ENCODE data around the gene PLBD2.

Gene PLBD2

DNA sequence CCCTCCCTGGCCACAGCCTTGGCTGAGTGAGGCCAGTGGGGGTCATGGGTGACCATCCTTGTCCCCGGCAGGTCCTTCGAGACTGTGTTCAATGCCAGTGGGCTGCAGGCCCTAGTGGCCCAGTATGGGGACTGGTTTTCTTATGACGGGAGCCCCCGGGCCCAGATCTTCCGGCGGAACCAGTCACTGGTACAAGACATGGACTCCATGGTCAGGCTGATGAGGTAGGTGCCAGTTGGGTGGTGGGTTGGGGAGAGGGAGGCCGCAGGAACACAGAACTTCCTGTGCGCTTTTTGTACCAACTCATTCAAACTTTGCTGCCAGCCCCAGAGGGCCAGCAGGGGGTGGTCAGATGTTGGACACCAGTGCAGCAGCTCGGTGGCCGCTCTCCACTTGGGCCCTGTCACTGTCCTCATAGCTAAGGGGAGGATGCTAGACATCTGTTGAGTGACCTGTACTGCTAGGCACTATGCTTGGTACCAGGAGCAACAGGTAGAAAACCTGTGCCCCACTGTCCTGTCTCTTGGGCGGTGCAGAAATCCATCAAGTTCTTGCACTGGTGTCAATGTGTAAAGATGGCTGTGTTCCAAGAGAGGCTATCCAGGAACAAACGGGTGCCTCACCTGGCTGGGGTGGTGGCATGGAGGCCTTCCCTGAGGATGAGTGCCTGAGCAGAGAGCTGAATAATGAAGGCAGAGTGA lies 28.6 kb downstream of the PLBD2 start:
- no peak for DNase-seq (ENCODE audit: low read depth)
- no peak for TF ChIP-seq CTCF (IDR thresholded peaks at IDR 0.05; ENCODE audit: control insufficient read depth, insufficient read depth, low read depth, low read length, missing control alignments)
- no peak overlapping the region for H3K4me3 ChIP-seq (ENCODE audit: control insufficient read depth, low read depth, low read length)

GRCh38 chr12:113387631-113388030 lies 29.2 kb downstream of the PLBD2 start:
- no peak overlapping the region for H3K4me3 ChIP-seq (ENCODE audit: control insufficient read depth, low read depth, low read length)
- TF ChIP-seq CTCF (IDR thresholded peaks at IDR 0.05; ENCODE audit: control insufficient read depth, insufficient read depth, low read depth, low read length, missing control alignments), result no peak
- DNase-seq (ENCODE audit: low read depth), result no peak

DNA sequence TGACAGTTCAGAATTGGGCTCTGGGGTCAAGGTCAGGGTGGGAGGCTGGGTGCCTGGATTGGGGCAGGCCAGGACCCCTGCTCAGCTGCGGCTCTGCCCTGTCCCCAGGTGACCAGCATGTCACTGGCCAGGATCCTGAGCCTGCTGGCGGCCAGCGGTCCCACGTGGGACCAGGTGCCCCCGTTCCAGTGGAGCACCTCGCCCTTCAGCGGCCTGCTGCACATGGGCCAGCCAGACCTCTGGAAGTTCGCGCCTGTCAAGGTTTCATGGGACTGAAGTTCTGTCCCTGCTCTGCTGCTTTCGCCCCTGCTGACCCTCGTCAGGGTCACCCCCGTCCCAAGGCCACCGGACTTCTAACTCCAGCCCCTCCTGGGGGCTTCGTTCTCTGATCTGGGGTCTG lies 30.0 kb downstream of the PLBD2 start:
- DNase-seq (ENCODE audit: low read depth), result no peak
- no peak overlapping the region for H3K4me3 ChIP-seq (ENCODE audit: control insufficient read depth, low read depth, low read length)
- TF ChIP-seq CTCF (IDR thresholded peaks at IDR 0.05; ENCODE audit: control insufficient read depth, insufficient read depth, low read depth, low read length, missing control alignments), result no peak

- H3K4me3 ChIP-seq (ENCODE audit: control insufficient read depth, low read depth, low read length), result no peak overlapping the region
- DNase-seq (ENCODE audit: low read depth), result no peak
- TF ChIP-seq CTCF (IDR thresholded peaks at IDR 0.05; ENCODE audit: control insufficient read depth, insufficient read depth, low read depth, low read length, missing control alignments), result no peak
Observed at GRCh38 chr12:113390064-113391043, 32.0 kb downstream of the PLBD2 start.

DNA sequence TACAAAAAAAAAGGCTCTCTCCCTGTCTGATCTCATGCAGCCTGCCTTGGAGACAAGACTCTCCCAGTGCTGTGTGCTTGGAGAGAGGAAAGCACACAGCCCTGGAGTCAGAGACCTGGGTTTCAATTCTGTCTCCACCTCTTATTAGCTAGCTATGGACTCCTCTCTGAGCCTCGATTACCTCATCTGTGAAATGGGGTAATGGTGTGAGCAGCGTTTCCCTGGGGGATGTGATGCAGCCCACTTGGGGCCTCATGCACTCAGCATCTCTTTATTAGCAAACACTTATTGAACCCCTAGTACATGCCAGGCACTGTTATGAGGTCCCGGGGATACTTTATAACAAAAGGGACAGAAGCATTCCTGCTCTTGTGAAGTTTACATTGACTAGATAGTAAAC lies 32.8 kb downstream of the PLBD2 start:
- DNase-seq (ENCODE audit: low read depth), result no peak
- no peak for TF ChIP-seq CTCF (IDR thresholded peaks at IDR 0.05; ENCODE audit: control insufficient read depth, insufficient read depth, low read depth, low read length, missing control alignments)
- H3K4me3 ChIP-seq (ENCODE audit: control insufficient read depth, low read depth, low read length), result no peak overlapping the region

- no peak for DNase-seq (ENCODE audit: low read depth)
- no peak overlapping the region for H3K4me3 ChIP-seq (ENCODE audit: control insufficient read depth, low read depth, low read length)
- TF ChIP-seq CTCF (IDR thresholded peaks at IDR 0.05; ENCODE audit: control insufficient read depth, insufficient read depth, low read depth, low read length, missing control alignments), result no peak
Observed at GRCh38 chr12:113391650-113392337, 33.4 kb downstream of the PLBD2 start.

Data from AG09309 (cell line).